ENCODE results near the gene CFAP99. TPM values are rescaled to one million over a fixed set of nuclear protein-coding genes. Genes with fewer than 3 reads are reported as not detected.
A peak's percentile ranks its signal among the peaks of the same experiment; 100 is the strongest.

The CFAP99 gene
- total and polyA plus RNA-seq, 2 donors (not counting 1 experiment from before 2014, with no cell fraction given), result not detected

DNA sequence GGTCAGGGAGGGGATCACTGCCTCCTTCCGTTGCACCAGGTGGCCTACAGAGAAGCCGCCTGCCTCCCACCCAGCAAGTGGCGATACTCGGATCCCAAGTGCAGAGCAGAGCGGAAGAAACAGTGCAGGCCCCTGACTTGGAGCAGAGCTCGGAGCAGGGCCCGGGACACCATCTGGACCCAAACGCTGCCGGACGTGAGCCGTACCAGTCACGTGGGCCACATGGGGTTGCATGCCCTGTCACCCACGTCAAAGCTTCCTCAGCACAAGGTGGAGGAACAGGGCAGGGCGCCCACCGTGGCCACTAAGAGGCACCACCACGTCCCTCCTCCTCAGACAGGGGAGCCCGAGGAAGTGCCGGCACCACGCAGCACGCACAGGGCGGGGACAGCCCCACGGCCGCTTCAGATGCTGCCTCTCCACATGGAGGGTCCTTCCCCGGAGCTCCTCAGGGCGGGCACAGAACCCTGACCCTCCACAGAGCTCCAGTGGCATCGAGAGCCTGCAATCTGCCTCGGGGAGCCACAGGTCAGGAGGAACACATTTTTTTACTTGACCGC is 19.0 kb upstream of the CFAP99 start:
- Histone ChIP-seq H3K79me2 (ENCODE audit: control insufficient read depth, insufficient read depth, low read length) (no peaks in the 10 kb centered on the region), H3K9ac (ENCODE audit: low read length) (no peak overlapping the region), H3K27me3 (replicated peaks in 1 of 4; ENCODE audit: control extremely low read depth in 1 of 4, control insufficient read depth in 3 of 4, insufficient read depth in 4 of 4, low read length in 3 of 4) (peaks cover 0 to 42% (median 9%) of the 10 kb centered on the region in 4 experiments), H3K4me1 (ENCODE audit: control insufficient read depth in 2 of 2, insufficient read depth in 2 of 2, low read length in 2 of 2) (peaks cover 7 to 11% of the 10 kb centered on the region in 2 donors), H3K9me3 (ENCODE audit: control extremely low read depth in 1 of 3, control insufficient read depth in 2 of 3, insufficient read depth in 1 of 3, low read length in 2 of 3) (no peaks in the 10 kb centered on the region), H3K36me3 (replicated peaks in 1 of 2; ENCODE audit: control extremely low read depth in 1 of 2, control insufficient read depth in 1 of 2, extremely low read depth in 1 of 2, insufficient read depth in 2 of 2, low read length in 1 of 2) (no peaks in the 10 kb centered on the region), H2AFZ (ENCODE audit: insufficient read depth, low read depth, low read length, poor library complexity, severe bottlenecking) (no peak overlapping the region), H3K27ac (ENCODE audit: low read length in 2 of 2) (no peak overlapping the region), H3K4me2 (replicated peaks; ENCODE audit: low read depth, low read length, poor library complexity, severe bottlenecking) (no peak overlapping the region), H3K4me3 (ENCODE audit: control extremely low read depth in 1 of 5, extremely low read depth in 1 of 5, insufficient read depth in 1 of 5, low read depth in 2 of 5, low read length in 4 of 5) (no peak overlapping the region), H4K20me1 (ENCODE audit: control insufficient read depth, insufficient read depth, low read length, poor library complexity, severe bottlenecking) (no peaks in the 10 kb centered on the region)
- ChIA-PET CTCF (no interaction called here), POLR2A (no interaction called here)
- Mint-ChIP-seq H3K4me1 (peaks cover 14% of the 10 kb centered on the region), H3K27me3 (peaks cover 32% of the 10 kb centered on the region), H3K27ac (no peak overlapping the region), H3K4me3 (no peak overlapping the region), H3K9me3 (ENCODE audit: insufficient read depth) (no peaks in the 10 kb centered on the region)
- WGBS (ENCODE audit: insufficient coverage), result 75% methylated on average over 28 of the region's 28 CpGs
- TF ChIP-seq, protein P1, sequence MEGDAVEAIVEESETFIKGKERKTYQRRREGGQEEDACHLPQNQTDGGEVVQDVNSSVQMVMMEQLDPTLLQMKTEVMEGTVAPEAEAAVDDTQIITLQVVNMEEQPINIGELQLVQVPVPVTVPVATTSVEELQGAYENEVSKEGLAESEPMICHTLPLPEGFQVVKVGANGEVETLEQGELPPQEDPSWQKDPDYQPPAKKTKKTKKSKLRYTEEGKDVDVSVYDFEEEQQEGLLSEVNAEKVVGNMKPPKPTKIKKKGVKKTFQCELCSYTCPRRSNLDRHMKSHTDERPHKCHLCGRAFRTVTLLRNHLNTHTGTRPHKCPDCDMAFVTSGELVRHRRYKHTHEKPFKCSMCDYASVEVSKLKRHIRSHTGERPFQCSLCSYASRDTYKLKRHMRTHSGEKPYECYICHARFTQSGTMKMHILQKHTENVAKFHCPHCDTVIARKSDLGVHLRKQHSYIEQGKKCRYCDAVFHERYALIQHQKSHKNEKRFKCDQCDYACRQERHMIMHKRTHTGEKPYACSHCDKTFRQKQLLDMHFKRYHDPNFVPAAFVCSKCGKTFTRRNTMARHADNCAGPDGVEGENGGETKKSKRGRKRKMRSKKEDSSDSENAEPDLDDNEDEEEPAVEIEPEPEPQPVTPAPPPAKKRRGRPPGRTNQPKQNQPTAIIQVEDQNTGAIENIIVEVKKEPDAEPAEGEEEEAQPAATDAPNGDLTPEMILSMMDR (IDR thresholded peaks at IDR 0.05), result no peak
- no peak for TF ChIP-seq EZH2 (IDR thresholded peaks at IDR 0.05; ENCODE audit: borderline replicate concordance, insufficient read depth, low read depth, low read length, poor library complexity, severe bottlenecking)
- ATAC-seq (ENCODE audit: low read depth), result no peak
- DNase-seq, result no peak
- intact Hi-C loops (cut with micrococcal nuclease), result no loop called here

DNA sequence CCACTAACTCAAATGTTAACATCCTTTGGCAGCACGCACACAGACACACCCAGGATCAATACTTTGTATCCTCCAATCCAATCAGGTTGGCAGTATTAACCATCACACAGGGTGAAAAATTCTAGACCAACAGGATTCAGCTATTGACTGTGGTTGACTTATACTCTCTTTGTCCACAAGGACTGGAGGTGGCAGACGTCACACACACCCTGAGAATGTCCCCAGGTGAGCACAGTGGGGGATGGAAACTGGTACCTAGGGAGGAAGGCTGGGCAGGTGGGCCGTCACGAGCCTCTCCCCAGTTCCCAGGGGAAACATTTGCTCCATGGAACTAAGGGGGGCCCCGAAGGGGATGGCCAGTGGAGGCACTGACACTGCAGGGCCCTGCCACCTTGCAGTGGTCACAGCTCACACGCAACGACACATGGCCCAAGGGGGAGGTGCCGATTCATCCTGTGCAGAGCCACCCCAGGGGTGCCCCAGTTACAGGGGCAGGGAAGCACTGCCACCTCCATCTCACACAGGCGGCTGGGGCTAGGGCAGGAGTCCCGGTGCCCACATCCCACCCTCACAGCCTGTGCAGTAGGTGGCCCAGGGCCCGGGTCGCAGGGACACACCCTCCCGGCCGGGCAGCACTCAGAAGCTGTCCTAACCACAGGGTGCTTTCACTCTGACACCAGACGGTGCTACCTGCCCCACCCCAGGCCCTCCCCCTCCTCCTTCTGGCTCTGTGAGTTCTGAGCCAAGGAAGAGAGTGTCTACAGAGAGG is 17.7 kb upstream of the CFAP99 start:
- ChIA-PET POLR2A (no interaction called here), CTCF (no interaction called here)
- intact Hi-C loops (cut with micrococcal nuclease), result no loop called here
- Mint-ChIP-seq H3K27me3 (peaks cover 32% of the 10 kb centered on the region), H3K4me3 (no peak overlapping the region), H3K27ac (no peak overlapping the region), H3K9me3 (ENCODE audit: insufficient read depth) (no peaks in the 10 kb centered on the region), H3K4me1 (peaks cover 13% of the 10 kb centered on the region)
- Histone ChIP-seq H3K27me3 (replicated peaks in 1 of 4; ENCODE audit: control extremely low read depth in 1 of 4, control insufficient read depth in 3 of 4, insufficient read depth in 4 of 4, low read length in 3 of 4) (peaks cover 0 to 38% (median 9%) of the 10 kb centered on the region in 4 experiments), H3K4me2 (replicated peaks; ENCODE audit: low read depth, low read length, poor library complexity, severe bottlenecking) (no peak overlapping the region), H4K20me1 (ENCODE audit: control insufficient read depth, insufficient read depth, low read length, poor library complexity, severe bottlenecking) (no peaks in the 10 kb centered on the region), H3K9me3 (ENCODE audit: control extremely low read depth in 1 of 3, control insufficient read depth in 2 of 3, insufficient read depth in 1 of 3, low read length in 2 of 3) (no peaks in the 10 kb centered on the region), H3K27ac (ENCODE audit: low read length in 2 of 2) (no peak overlapping the region), H3K9ac (ENCODE audit: low read length) (no peak overlapping the region), H3K4me3 (ENCODE audit: control extremely low read depth in 1 of 5, extremely low read depth in 1 of 5, insufficient read depth in 1 of 5, low read depth in 2 of 5, low read length in 4 of 5) (no peak overlapping the region), H2AFZ (ENCODE audit: insufficient read depth, low read depth, low read length, poor library complexity, severe bottlenecking) (peak overlapping the region; percentile 62), H3K79me2 (ENCODE audit: control insufficient read depth, insufficient read depth, low read length) (no peaks in the 10 kb centered on the region), H3K4me1 (ENCODE audit: control insufficient read depth in 2 of 2, insufficient read depth in 2 of 2, low read length in 2 of 2) (peaks cover 7 to 11% of the 10 kb centered on the region in 2 donors), H3K36me3 (replicated peaks in 1 of 2; ENCODE audit: control extremely low read depth in 1 of 2, control insufficient read depth in 1 of 2, extremely low read depth in 1 of 2, insufficient read depth in 2 of 2, low read length in 1 of 2) (no peaks in the 10 kb centered on the region)
- TF ChIP-seq, protein P1 (IDR thresholded peaks at IDR 0.05), result no peak
- TF ChIP-seq EZH2 (IDR thresholded peaks at IDR 0.05; ENCODE audit: borderline replicate concordance, insufficient read depth, low read depth, low read length, poor library complexity, severe bottlenecking), result no peak
- 85% methylated on average over 8 of the region's 15 CpGs for WGBS (ENCODE audit: insufficient coverage)
- no peak for DNase-seq
- ATAC-seq (ENCODE audit: low read depth), result no peak

Measured in B cell (primary cell).